Endothelial cell of umbilical vein (primary cell): ENCODE data around the gene SCARF1.

Experiments used
- EZH2 ChIP-seq: IDR thresholded peaks from 2 replicates; pipeline ENCODE4 v1.6.1; 2012; ENCODE audit warnings: borderline replicate concordance, low read depth, mild to moderate bottlenecking, moderate library complexity, low read length, inconsistent platforms; ENCODE audit not compliant: severe bottlenecking
- MYC ChIP-seq: IDR thresholded peaks from one replicate; pipeline ENCODE4 v1.6.1; 2011; ENCODE audit warnings: mild to moderate bottlenecking, low read depth, low read length
- POLR2AphosphoS5 ChIP-seq: IDR thresholded peaks from 2 replicates; pipeline ENCODE4 v1.6.1; 2012; ENCODE audit warnings: low read depth, mild to moderate bottlenecking, control low read depth, low read length, moderate library complexity; ENCODE audit not compliant: insufficient read depth
- TF ChIP-seq, protein P1 (sequence below), 2 donors: IDR thresholded peaks; 1 replicate in 1 of 2; 2 replicates in 1 of 2; pipeline ENCODE4 v1.5.1; 2011; ENCODE audit warnings: low read length in 2 of 2, mild to moderate bottlenecking in 2 of 2, moderate library complexity in 2 of 2, control low read depth in 1 of 2, inconsistent platforms in 1 of 2, low read depth in 1 of 2; ENCODE audit not compliant: insufficient read depth in 1 of 2; ENCODE audit errors: extremely low read depth in 1 of 2

DNA sequence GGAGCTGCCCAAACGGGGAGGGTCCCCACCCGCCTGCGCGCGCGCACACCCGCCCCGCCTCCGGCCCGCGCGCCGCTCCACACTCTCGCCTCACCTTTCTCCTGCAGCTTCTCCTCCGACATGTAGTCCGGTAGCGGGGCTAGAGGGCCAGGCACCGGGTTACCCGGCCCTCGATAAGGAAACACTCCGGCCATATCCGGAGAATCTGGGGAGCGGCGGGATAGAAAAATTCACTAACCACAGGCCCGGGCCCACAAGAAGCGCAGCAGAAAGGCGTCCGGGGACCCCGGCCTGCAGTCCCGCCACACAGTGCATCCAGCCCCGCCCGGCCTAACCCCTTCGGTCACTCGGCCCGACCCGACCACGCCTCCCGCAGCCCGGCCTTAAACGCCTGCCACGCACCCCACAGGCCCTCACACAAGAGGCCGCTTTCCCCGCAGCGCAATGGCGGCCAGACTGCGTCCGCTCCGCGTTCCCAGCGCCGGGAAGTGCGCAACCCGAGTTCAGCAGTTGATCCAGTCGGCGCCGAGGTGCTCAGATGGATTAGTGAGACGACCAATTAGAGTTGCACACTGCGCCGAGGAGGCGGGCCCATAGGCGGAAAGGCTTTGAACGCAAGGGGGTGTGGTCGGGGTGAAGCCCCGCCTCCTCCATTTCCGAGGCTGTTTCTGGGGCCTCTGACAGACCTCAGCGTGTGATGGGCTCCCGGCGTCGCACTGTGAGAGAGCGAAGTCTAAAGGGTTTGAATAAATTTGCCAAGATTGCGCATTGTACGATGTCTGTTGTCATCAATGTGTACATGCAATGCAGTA, 39.1 kb upstream of the SCARF1 start, which contains the start of gene PRPF8:
- TF ChIP-seq, protein P1, sequence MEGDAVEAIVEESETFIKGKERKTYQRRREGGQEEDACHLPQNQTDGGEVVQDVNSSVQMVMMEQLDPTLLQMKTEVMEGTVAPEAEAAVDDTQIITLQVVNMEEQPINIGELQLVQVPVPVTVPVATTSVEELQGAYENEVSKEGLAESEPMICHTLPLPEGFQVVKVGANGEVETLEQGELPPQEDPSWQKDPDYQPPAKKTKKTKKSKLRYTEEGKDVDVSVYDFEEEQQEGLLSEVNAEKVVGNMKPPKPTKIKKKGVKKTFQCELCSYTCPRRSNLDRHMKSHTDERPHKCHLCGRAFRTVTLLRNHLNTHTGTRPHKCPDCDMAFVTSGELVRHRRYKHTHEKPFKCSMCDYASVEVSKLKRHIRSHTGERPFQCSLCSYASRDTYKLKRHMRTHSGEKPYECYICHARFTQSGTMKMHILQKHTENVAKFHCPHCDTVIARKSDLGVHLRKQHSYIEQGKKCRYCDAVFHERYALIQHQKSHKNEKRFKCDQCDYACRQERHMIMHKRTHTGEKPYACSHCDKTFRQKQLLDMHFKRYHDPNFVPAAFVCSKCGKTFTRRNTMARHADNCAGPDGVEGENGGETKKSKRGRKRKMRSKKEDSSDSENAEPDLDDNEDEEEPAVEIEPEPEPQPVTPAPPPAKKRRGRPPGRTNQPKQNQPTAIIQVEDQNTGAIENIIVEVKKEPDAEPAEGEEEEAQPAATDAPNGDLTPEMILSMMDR (IDR thresholded peaks at IDR 0.05; ENCODE audit: extremely low read depth in 1 of 2, insufficient read depth in 1 of 2, low read depth in 1 of 2, low read length in 2 of 2): no peak
- TF ChIP-seq MYC: no peak
- TF ChIP-seq POLR2AphosphoS5: peak; percentile 83
- no peak for TF ChIP-seq EZH2
